Mesenchymal stem cell (in vitro differentiated cells and primary cell): ENCODE data around the gene B3GAT1.

ENCODE experiments used
- DNase-seq: peaks from one replicate; pipeline ENCODE4 v3.0.0-alpha.2; 2013
- H2AFZ ChIP-seq: one replicate; pipeline ENCODE4 v1.6.1; 2013; ENCODE audit warnings: low read depth, mild to moderate bottlenecking, control low read depth, inconsistent platforms, low read length, moderate library complexity
- H2AK5ac ChIP-seq: 2 replicates; pipeline ENCODE4 v1.6.1; 2013; ENCODE audit warnings: low read length, moderate library complexity, mild to moderate bottlenecking, inconsistent platforms; ENCODE audit not compliant: severe bottlenecking
- H2BK120ac ChIP-seq: one replicate; pipeline ENCODE4 v1.6.1; 2013; ENCODE audit warnings: low read depth, mild to moderate bottlenecking, inconsistent platforms, low read length, moderate library complexity
- H2BK12ac ChIP-seq, 2 experiments: one replicate each; pipeline ENCODE4 v1.6.1; 2013; ENCODE audit warnings: inconsistent platforms in 2 of 2, low read length in 2 of 2, mild to moderate bottlenecking in 2 of 2, moderate library complexity in 2 of 2, control low read depth in 1 of 2
- H2BK15ac ChIP-seq: one replicate; pipeline ENCODE4 v1.6.1; 2013; ENCODE audit warnings: mild to moderate bottlenecking, low read depth, inconsistent platforms; ENCODE audit not compliant: poor library complexity, severe bottlenecking
- H2BK5ac ChIP-seq: 2 replicates; pipeline ENCODE4 v1.6.1; 2013; ENCODE audit warnings: low read depth, mild to moderate bottlenecking, low read length, control low read depth, inconsistent platforms; ENCODE audit not compliant: poor library complexity, severe bottlenecking
- H3K14ac ChIP-seq, 2 experiments: one replicate each; pipeline ENCODE4 v1.6.1; 2013; ENCODE audit warnings: inconsistent platforms in 2 of 2, low read length in 2 of 2, control low read depth in 1 of 2, mild to moderate bottlenecking in 1 of 2, moderate library complexity in 1 of 2
- H3K18ac ChIP-seq, 2 experiments: one replicate each; pipeline ENCODE4 v1.6.1; 2013; ENCODE audit warnings: inconsistent platforms in 2 of 2, low read length in 2 of 2, control low read depth in 1 of 2, low read depth in 1 of 2, mild to moderate bottlenecking in 1 of 2
- H3K23ac ChIP-seq, 2 experiments: one replicate each; pipeline ENCODE4 v1.6.1; 2013; ENCODE audit warnings: inconsistent platforms in 2 of 2, low read length in 2 of 2, mild to moderate bottlenecking in 2 of 2, moderate library complexity in 2 of 2, control low read depth in 1 of 2
- H3K27ac ChIP-seq: 2 replicates; pipeline ENCODE4 v1.5.1; 2013; ENCODE audit warnings: mild to moderate bottlenecking, moderate library complexity, low read length, control low read depth, inconsistent platforms; ENCODE audit not compliant: poor library complexity, severe bottlenecking
- H3K27me3 ChIP-seq, 2 experiments: 2 replicates each; pipeline versions ENCODE4 v1.6.1 to v1.7.0; 2013; ENCODE audit warnings: low read length in 2 of 2, mild to moderate bottlenecking in 2 of 2, moderate library complexity in 2 of 2, control low read depth in 1 of 2, inconsistent platforms in 1 of 2; ENCODE audit not compliant: control insufficient read depth in 1 of 2, insufficient read depth in 1 of 2
- H3K36me3 ChIP-seq, 2 experiments: 2 replicates each; pipeline versions ENCODE4 v1.6.1 to v1.7.0; 2013; ENCODE audit warnings: low read length in 2 of 2, control low read depth in 1 of 2, inconsistent platforms in 1 of 2, low read depth in 1 of 2, mild to moderate bottlenecking in 1 of 2; ENCODE audit not compliant: insufficient read depth in 2 of 2, control insufficient read depth in 1 of 2
- H3K4ac ChIP-seq, 2 experiments: one replicate each; pipeline ENCODE4 v1.6.1; 2013; ENCODE audit warnings: inconsistent platforms in 2 of 2, low read length in 2 of 2, mild to moderate bottlenecking in 2 of 2, moderate library complexity in 2 of 2, control low read depth in 1 of 2, low read depth in 1 of 2
- H3K4me1 ChIP-seq: 2 replicates; pipeline ENCODE4 v1.6.1; 2013; ENCODE audit warnings: low read depth, low read length, control low read depth; ENCODE audit not compliant: control insufficient read depth, insufficient read depth
- H3K4me2 ChIP-seq: 2 replicates; pipeline ENCODE4 v1.6.1; 2013; ENCODE audit warnings: low read length, mild to moderate bottlenecking, inconsistent platforms; ENCODE audit not compliant: poor library complexity, severe bottlenecking
- H3K4me3 ChIP-seq, 2 experiments: 2 replicates each; pipeline versions ENCODE4 v1.5.1 to v1.7.0; 2013; ENCODE audit warnings: low read length in 2 of 2, mild to moderate bottlenecking in 2 of 2, control low read depth in 1 of 2, low read depth in 1 of 2; ENCODE audit not compliant: insufficient read depth in 1 of 2
- H3K79me1 ChIP-seq: replicated peaks from 2 replicates; pipeline ENCODE4 v1.6.1; 2013; ENCODE audit warnings: mild to moderate bottlenecking, control low read depth, low read length, inconsistent platforms; ENCODE audit not compliant: poor library complexity, severe bottlenecking
- H3K9ac ChIP-seq: 2 replicates; pipeline ENCODE4 v1.7.0; 2013; ENCODE audit warnings: mild to moderate bottlenecking, low read length, moderate library complexity
- H3K9me3 ChIP-seq: 2 replicates; pipeline ENCODE4 v1.7.0; 2013; ENCODE audit warnings: mild to moderate bottlenecking, low read length; ENCODE audit not compliant: control insufficient read depth
- H4K8ac ChIP-seq: one replicate; pipeline ENCODE4 v1.6.1; 2013; ENCODE audit warnings: inconsistent platforms, mild to moderate bottlenecking, low read length, moderate library complexity
- H4K91ac ChIP-seq: one replicate; pipeline ENCODE4 v1.6.1; 2013; ENCODE audit warnings: mild to moderate bottlenecking, low read length, inconsistent platforms
- WGBS: methylation state at CpG from one replicate; pipeline ENCODE4 v1.1.7; 2013; ENCODE audit warnings: mixed read lengths; 5-methylcytosine and 5-hydroxymethylcytosine counted together

B3GAT1 gene

GRCh38 chr11:134337051-134337450 is 75.0 kb downstream of the B3GAT1 start:
- Histone ChIP-seq H4K8ac (no peak overlapping the region), H3K9me3 (no peaks in the 10 kb centered on the region), H3K36me3 (no peaks in the 10 kb centered on the region), H2AFZ (no peak overlapping the region), H3K9ac (no peak overlapping the region), H2BK5ac (no peak overlapping the region), H3K27me3 (peaks cover 20% of the 10 kb centered on the region in 2 experiments), H2BK120ac (no peak overlapping the region), H4K91ac (no peak overlapping the region), H3K4me2 (no peak overlapping the region), H3K4me1 (peaks cover 4% of the 10 kb centered on the region), H3K4ac (no peak overlapping the region), H2BK12ac (no peak overlapping the region), H3K27ac (no peak overlapping the region), H3K79me1 (no peaks in the 10 kb centered on the region), H3K18ac (no peak overlapping the region), H3K23ac (no peak overlapping the region), H3K4me3 (no peak overlapping the region), H3K14ac (no peak overlapping the region), H2BK15ac (no peak overlapping the region), H2AK5ac (no peak overlapping the region)
- DNase-seq, result no peak
- 71% methylated on average over 4 of the region's 4 CpGs for WGBS

DNA sequence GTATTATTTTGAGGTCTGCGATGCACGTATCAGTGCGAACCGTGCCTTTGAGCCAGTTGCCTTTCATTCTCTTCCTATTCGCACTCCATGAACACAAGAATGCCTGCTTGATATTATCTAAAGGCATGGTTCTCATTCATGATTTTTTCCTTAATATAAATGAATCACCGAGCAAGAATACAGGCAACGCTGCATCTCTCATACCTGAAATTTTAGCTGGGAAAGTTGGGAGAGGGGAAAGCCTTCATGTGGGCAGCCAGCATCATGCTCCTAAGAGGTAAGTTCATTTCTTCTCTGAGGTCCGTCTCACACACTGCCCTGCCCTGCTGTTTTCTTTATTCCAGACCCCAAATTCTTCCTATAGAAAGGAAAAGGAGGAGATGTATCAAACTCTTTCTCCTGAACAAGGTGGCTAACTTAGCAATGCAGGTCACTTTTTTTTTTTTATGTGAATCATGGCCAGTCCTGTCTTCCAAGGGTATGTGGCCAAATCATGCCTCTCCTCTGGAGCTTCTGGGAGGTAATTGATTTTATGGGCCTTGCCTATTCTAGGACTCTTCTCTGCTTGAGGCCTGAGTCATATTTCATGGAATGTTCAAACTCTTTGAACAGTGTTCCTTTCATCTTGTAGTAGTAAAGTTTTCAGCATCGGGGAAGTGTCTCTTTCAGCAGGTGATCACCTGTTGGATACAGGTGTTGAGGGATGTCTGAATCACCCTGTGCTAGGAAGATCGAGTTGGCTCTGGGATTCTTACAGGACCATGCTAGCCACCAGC is 77.1 kb downstream of the B3GAT1 start:
- no peak overlapping the region for H2AFZ ChIP-seq
- H4K8ac ChIP-seq, result no peak overlapping the region
- no peak for DNase-seq
- no peak overlapping the region for H3K9ac ChIP-seq
- H3K23ac ChIP-seq, result no peak overlapping the region
- no peak overlapping the region for H2BK120ac ChIP-seq
- H2AK5ac ChIP-seq, result no peak overlapping the region
- H3K4me3 ChIP-seq, result no peak overlapping the region
- H3K4me1 ChIP-seq, result peaks cover 10% of the 10 kb centered on the region
- no peak overlapping the region for H2BK5ac ChIP-seq
- 79% methylated on average over 9 of the region's 10 CpGs for WGBS
- H3K14ac ChIP-seq, result no peak overlapping the region
- H4K91ac ChIP-seq, result no peak overlapping the region
- no peak overlapping the region for H2BK12ac ChIP-seq
- H2BK15ac ChIP-seq, result no peak overlapping the region
- H3K36me3 ChIP-seq, result no peaks in the 10 kb centered on the region
- H3K27ac ChIP-seq, result no peak overlapping the region
- peaks cover 36 to 37% of the 10 kb centered on the region in 2 experiments for H3K27me3 ChIP-seq
- no peak overlapping the region for H3K4ac ChIP-seq
- no peak overlapping the region for H3K18ac ChIP-seq
- no peak overlapping the region for H3K4me2 ChIP-seq
- H3K9me3 ChIP-seq, result no peaks in the 10 kb centered on the region
- no peaks in the 10 kb centered on the region for H3K79me1 ChIP-seq

DNA sequence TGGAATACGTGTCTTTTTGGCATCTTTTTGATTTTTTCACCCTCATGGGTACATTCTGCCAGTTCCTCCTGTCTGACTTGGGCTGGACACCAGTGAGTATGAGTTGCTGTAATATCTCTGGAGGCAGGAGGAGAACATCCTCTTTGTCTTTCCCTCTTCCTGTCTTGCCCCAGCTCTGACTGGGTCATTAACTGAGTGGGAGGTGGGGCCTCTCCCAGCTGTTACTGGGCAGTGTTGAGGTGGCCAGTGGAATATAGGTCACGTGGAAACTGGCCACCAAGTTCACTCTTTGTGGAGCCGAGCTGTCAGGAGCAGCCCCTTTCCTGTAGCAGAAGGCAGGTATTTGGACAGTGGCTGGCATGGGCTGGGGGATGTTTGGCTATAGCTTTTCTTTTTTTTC is 78.1 kb downstream of the B3GAT1 start:
- H2BK15ac ChIP-seq, result no peak overlapping the region
- WGBS, result 60% methylated on average over 3 of the region's 3 CpGs
- H3K4me1 ChIP-seq, result peaks cover 10% of the 10 kb centered on the region
- no peak overlapping the region for H3K14ac ChIP-seq
- no peaks in the 10 kb centered on the region for H3K36me3 ChIP-seq
- no peak overlapping the region for H3K23ac ChIP-seq
- H3K18ac ChIP-seq, result no peak overlapping the region
- H2BK5ac ChIP-seq, result no peak overlapping the region
- H3K4me2 ChIP-seq, result no peak overlapping the region
- no peak overlapping the region for H4K8ac ChIP-seq
- H3K27me3 ChIP-seq, result peaks cover 36 to 37% of the 10 kb centered on the region in 2 experiments
- no peak overlapping the region for H3K4ac ChIP-seq
- H3K9me3 ChIP-seq, result no peaks in the 10 kb centered on the region
- H2BK12ac ChIP-seq, result no peak overlapping the region
- H2BK120ac ChIP-seq, result no peak overlapping the region
- H3K9ac ChIP-seq, result no peak overlapping the region
- DNase-seq, result no peak
- no peak overlapping the region for H2AFZ ChIP-seq
- H4K91ac ChIP-seq, result no peak overlapping the region
- no peak overlapping the region for H3K27ac ChIP-seq
- no peaks in the 10 kb centered on the region for H3K79me1 ChIP-seq
- H2AK5ac ChIP-seq, result no peak overlapping the region
- H3K4me3 ChIP-seq, result no peak overlapping the region

DNA sequence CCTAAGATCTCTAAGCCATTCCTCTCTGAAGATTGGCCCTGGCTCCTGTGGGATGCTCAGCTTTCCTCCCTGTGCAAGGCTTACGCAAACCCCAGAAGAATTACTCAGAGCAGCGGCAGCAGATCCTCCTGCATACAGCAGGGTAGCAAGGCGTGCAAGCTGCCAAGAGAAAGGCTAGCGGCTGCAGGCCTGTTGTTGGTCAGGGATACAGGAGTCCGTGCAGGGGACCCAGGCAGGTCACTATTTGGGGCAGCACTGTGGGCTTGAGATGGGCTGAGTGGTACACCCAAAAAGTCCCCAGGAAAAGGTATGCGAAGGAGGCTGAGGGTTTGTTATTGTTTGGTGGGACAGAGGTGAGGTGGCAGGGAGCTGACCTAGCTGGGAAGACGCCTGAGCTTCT is 78.7 kb downstream of the B3GAT1 start:
- H3K27ac ChIP-seq, result no peak overlapping the region
- H2BK12ac ChIP-seq, result no peak overlapping the region
- H3K18ac ChIP-seq, result no peak overlapping the region
- H3K4ac ChIP-seq, result no peak overlapping the region
- H3K23ac ChIP-seq, result no peak overlapping the region
- no peak overlapping the region for H2BK120ac ChIP-seq
- H3K9me3 ChIP-seq, result no peaks in the 10 kb centered on the region
- H3K4me2 ChIP-seq, result no peak overlapping the region
- H3K9ac ChIP-seq, result no peak overlapping the region
- H2AFZ ChIP-seq, result no peak overlapping the region
- H2BK15ac ChIP-seq, result no peak overlapping the region
- H3K4me1 ChIP-seq, result peaks cover 10% of the 10 kb centered on the region
- H2BK5ac ChIP-seq, result no peak overlapping the region
- no peaks in the 10 kb centered on the region for H3K36me3 ChIP-seq
- no peak for DNase-seq
- no peak overlapping the region for H4K8ac ChIP-seq
- WGBS, result 86% methylated on average over 7 of the region's 7 CpGs
- no peak overlapping the region for H3K4me3 ChIP-seq
- no peaks in the 10 kb centered on the region for H3K79me1 ChIP-seq
- no peak overlapping the region for H4K91ac ChIP-seq
- no peak overlapping the region for H3K14ac ChIP-seq
- H3K27me3 ChIP-seq, result peaks cover 36 to 37% of the 10 kb centered on the region in 2 experiments
- H2AK5ac ChIP-seq, result no peak overlapping the region
